SU-DHL-6 (cell line): Measurements from ENCODE around the gene RBKS.

Experiments used
- H2AFZ ChIP-seq: fragments of 200-600 bp; sonication (generic); 2 replicates; pipeline ENCODE4 v1.6.1; 2014; ENCODE audit warnings: low read depth, mild to moderate bottlenecking, moderate library complexity, mixed read lengths, antibody characterized with exemption, low read length; ENCODE audit not compliant: severe bottlenecking
- H3F3A ChIP-seq: fragments of 200-600 bp; shearing (Covaris generic); 2 replicates; pipeline ENCODE4 v1.6.0; 2016; ENCODE audit warnings: antibody characterized with exemption, mild to moderate bottlenecking; ENCODE audit not compliant: insufficient read depth
- H3K27ac ChIP-seq: fragments of 200-600 bp; sonication (generic); 2 replicates; pipeline ENCODE4 v1.5.1; 2016; ENCODE audit warnings: low read depth, mild to moderate bottlenecking, low read length, moderate library complexity, mixed read lengths
- H3K27me3 ChIP-seq: fragments of 200-600 bp; sonication (generic), shearing (Covaris generic); 2 replicates; pipeline ENCODE4 v1.6.0; 2014; ENCODE audit warnings: mild to moderate bottlenecking, low read length
- H3K36me3 ChIP-seq: fragments of 200-600 bp; sonication (generic); 2 replicates; pipeline ENCODE4 v1.6.1; 2014; ENCODE audit warnings: mild to moderate bottlenecking, low read length, mixed read lengths
- H3K4me2 ChIP-seq: fragments of 300-600, 200-600 bp; shearing (Covaris generic), sonication (generic); 2 replicates; pipeline ENCODE4 v1.6.0; 2014; ENCODE audit warnings: low read length, low read depth, mild to moderate bottlenecking; ENCODE audit not compliant: poor library complexity, severe bottlenecking
- H3K4me3 ChIP-seq: fragments of 200-600 bp; sonication (generic); 2 replicates; pipeline ENCODE4 v1.5.1; 2014; ENCODE audit warnings: antibody characterized with exemption, low read length, mild to moderate bottlenecking, mixed read lengths; ENCODE audit not compliant: insufficient read depth, poor library complexity, severe bottlenecking
- H3K79me2 ChIP-seq: fragments of 200-600 bp; sonication (generic); 2 replicates; pipeline ENCODE4 v1.6.1; 2014; ENCODE audit warnings: mild to moderate bottlenecking, low read length, moderate library complexity; ENCODE audit not compliant: insufficient read depth
- H3K9ac ChIP-seq: fragments of 200-600 bp; sonication (generic); 2 replicates; pipeline ENCODE4 v1.7.0; 2014; ENCODE audit warnings: mild to moderate bottlenecking, low read length
- H3K9me2 ChIP-seq: fragments of 200-600 bp; sonication (generic); replicated peaks from 2 replicates; pipeline ENCODE4 v1.6.1; 2014; ENCODE audit warnings: low read length; ENCODE audit not compliant: insufficient read depth
- H3K9me3 ChIP-seq: fragments of 200-600 bp; sonication (generic); 2 replicates; pipeline ENCODE4 v1.6.1; 2014; ENCODE audit warnings: low read length, mixed read lengths; ENCODE audit not compliant: insufficient read depth
- H4K20me1 ChIP-seq: fragments of 200-600 bp; sonication (generic); 2 replicates; pipeline ENCODE4 v1.6.1; 2014; ENCODE audit warnings: low read depth, mild to moderate bottlenecking, antibody characterized with exemption, low read length, moderate library complexity, mixed read lengths
- CTCF ChIP-seq: fragments of 200-600 bp; sonication (generic); IDR thresholded peaks from one replicate; pipeline ENCODE4 v1.5.1; 2017; ENCODE audit warnings: antibody characterized with exemption, mild to moderate bottlenecking, low read length, moderate library complexity; ENCODE audit not compliant: insufficient read depth, poor library complexity, severe bottlenecking
- EZH2phosphoT487 ChIP-seq: fragments of 200-600 bp; sonication (generic), shearing (Covaris generic); conservative IDR thresholded peaks from 2 replicates; pipeline ENCODE4 v1.6.1; 2018; ENCODE audit warnings: mild to moderate bottlenecking, antibody characterized with exemption, low read length, moderate library complexity, mixed read lengths

Gene RBKS

GRCh38 chr2:27833931-27834330 lies 56.3 kb downstream of the RBKS start:
- no peak overlapping the region for H2AFZ ChIP-seq
- H3K27ac ChIP-seq, result no peak overlapping the region
- no peak overlapping the region for H3K4me3 ChIP-seq
- no peaks in the 10 kb centered on the region for H3K36me3 ChIP-seq
- H3K79me2 ChIP-seq, result no peaks in the 10 kb centered on the region
- no peak overlapping the region for H3K4me2 ChIP-seq
- H3K9me3 ChIP-seq, result no peaks in the 10 kb centered on the region
- no peak overlapping the region for H3K9ac ChIP-seq
- H3K27me3 ChIP-seq, result no peaks in the 10 kb centered on the region
- TF ChIP-seq EZH2phosphoT487 (no peak), CTCF (no peak)
- H3K9me2 ChIP-seq, result no peaks in the 10 kb centered on the region
- no peaks in the 10 kb centered on the region for H4K20me1 ChIP-seq
- no peaks in the 10 kb centered on the region for H3F3A ChIP-seq

GRCh38 chr2:27832396-27832795 lies 57.8 kb downstream of the RBKS start:
- TF ChIP-seq EZH2phosphoT487 (no peak), CTCF (no peak)
- no peaks in the 10 kb centered on the region for H3F3A ChIP-seq
- no peak overlapping the region for H3K4me2 ChIP-seq
- H2AFZ ChIP-seq, result no peak overlapping the region
- no peaks in the 10 kb centered on the region for H3K36me3 ChIP-seq
- H3K9me3 ChIP-seq, result no peaks in the 10 kb centered on the region
- no peaks in the 10 kb centered on the region for H3K79me2 ChIP-seq
- no peaks in the 10 kb centered on the region for H3K9me2 ChIP-seq
- no peak overlapping the region for H3K9ac ChIP-seq
- H4K20me1 ChIP-seq, result no peaks in the 10 kb centered on the region
- no peaks in the 10 kb centered on the region for H3K27me3 ChIP-seq
- H3K4me3 ChIP-seq, result no peak overlapping the region
- H3K27ac ChIP-seq, result no peak overlapping the region

GRCh38 chr2:27831279-27832050 lies 58.7 kb downstream of the RBKS start:
- H3F3A ChIP-seq, result no peaks in the 10 kb centered on the region
- no peak overlapping the region for H2AFZ ChIP-seq
- H3K9me2 ChIP-seq, result no peaks in the 10 kb centered on the region
- no peaks in the 10 kb centered on the region for H4K20me1 ChIP-seq
- H3K4me2 ChIP-seq, result no peak overlapping the region
- no peaks in the 10 kb centered on the region for H3K36me3 ChIP-seq
- H3K27me3 ChIP-seq, result no peaks in the 10 kb centered on the region
- no peak overlapping the region for H3K4me3 ChIP-seq
- H3K27ac ChIP-seq, result no peak overlapping the region
- no peaks in the 10 kb centered on the region for H3K9me3 ChIP-seq
- H3K79me2 ChIP-seq, result no peaks in the 10 kb centered on the region
- TF ChIP-seq EZH2phosphoT487 (no peak), CTCF (no peak)
- no peak overlapping the region for H3K9ac ChIP-seq
